HEK293 (cell line): ENCODE results near the gene CYP4V2.
"Not testable (repeated sequence)": the region's sequence is repeated elsewhere in the genome, so short reads cannot be mapped to it uniquely, and the experiment has no call there.

Experiments used
- CTCF ChIA-PET: fragments of 350-600 bp; formaldehyde crosslinking; extraction: SDS; loops from one replicate; lab custom pipeline; 2021; ENCODE audit warnings: antibody characterized with exemption; lab: Yijun Ruan, JAX
- POLR2A ChIA-PET: fragments of 300-600 bp; formaldehyde crosslinking; extraction: SDS; loops from one replicate; lab custom pipeline; 2020; ENCODE audit warnings: antibody characterized with exemption, inconsistent platforms; lab: Yijun Ruan, JAX
- H3K27ac ChIP-seq: fragments of 200-500 bp; sonication (Bioruptor generic); 2 replicates; pipeline ENCODE4 v1.5.1; 2014; ENCODE audit warnings: low read depth, low read length, control low read depth, inconsistent platforms; ENCODE audit errors: extremely low read depth
- H3K36me3 ChIP-seq, 2 experiments: fragments of 200-500 bp in 1 of 2; sonication (Bioruptor generic) in 1 of 2; 1 replicate in 1 of 2; 2 replicates in 1 of 2; pipeline ENCODE4 v1.5.1; 2014 to 2017; ENCODE audit warnings: inconsistent platforms in 2 of 2, low read length in 2 of 2; ENCODE audit not compliant: control insufficient read depth in 2 of 2, insufficient read depth in 1 of 2
- H3K4me1 ChIP-seq: fragments of 200-500 bp; sonication (Bioruptor generic); 2 replicates; pipeline ENCODE4 v1.5.1; 2014; ENCODE audit warnings: mild to moderate bottlenecking, low read length, inconsistent platforms; ENCODE audit not compliant: control insufficient read depth, insufficient read depth
- H3K4me3 ChIP-seq: 2 replicates; pipeline ENCODE4 v1.5.1; 2011; ENCODE audit warnings: low read depth, mild to moderate bottlenecking, control low read depth, low read length, moderate library complexity
- H3K9me3 ChIP-seq: fragments of 200-500 bp; sonication (Bioruptor generic); 2 replicates; pipeline ENCODE4 v1.5.1; 2014; ENCODE audit warnings: low read depth, low read length, inconsistent platforms; ENCODE audit not compliant: control insufficient read depth, insufficient read depth
- IKZF3 ChIP-seq: fragments of 450-650 bp; IDR thresholded peaks from 2 replicates; pipeline ENCODE4 v1.5.0; 2018; ENCODE audit warnings: missing biosample characterization, mild to moderate bottlenecking, missing genetic modification characterization, moderate library complexity
- KLF8 ChIP-seq: fragments of 450-650 bp; formaldehyde crosslinking; IDR thresholded peaks from 2 replicates; pipeline ENCODE4 v1.5.1; 2016; ENCODE audit warnings: missing biosample characterization, missing genetic modification characterization
- PATZ1 ChIP-seq: fragments of 450-650 bp; formaldehyde crosslinking; IDR thresholded peaks from 2 replicates; pipeline ENCODE4 v1.5.1; 2016; ENCODE audit warnings: missing biosample characterization, missing genetic modification characterization
- SP3 ChIP-seq: fragments of 450-650 bp; formaldehyde crosslinking; IDR thresholded peaks from 2 replicates; pipeline ENCODE4 v1.5.1; 2016; ENCODE audit warnings: missing biosample characterization, missing genetic modification characterization
- TCF7L2 ChIP-seq: IDR thresholded peaks from 2 replicates; pipeline ENCODE4 v1.6.1; 2011; ENCODE audit warnings: low read depth, mild to moderate bottlenecking, inconsistent platforms, low read length, moderate library complexity, borderline replicate concordance
- ZFHX2 ChIP-seq: fragments of 450-650 bp; formaldehyde crosslinking; conservative IDR thresholded peaks from 2 replicates; pipeline ENCODE4 v1.5.1; 2016; ENCODE audit warnings: missing biosample characterization, missing genetic modification characterization
- ZNF112 ChIP-seq: fragments of 450-650 bp; formaldehyde crosslinking; IDR thresholded peaks from 2 replicates; pipeline ENCODE4 v1.5.0; 2017; ENCODE audit warnings: missing biosample characterization, missing genetic modification characterization
- ZNF146 ChIP-seq: fragments of 450-650 bp; formaldehyde crosslinking; IDR thresholded peaks from 2 replicates; pipeline ENCODE4 v1.5.1; 2016; ENCODE audit warnings: missing biosample characterization, missing genetic modification characterization
- ZNF2 ChIP-seq: fragments of 450-650 bp; formaldehyde crosslinking; IDR thresholded peaks from 2 replicates; pipeline ENCODE4 v1.5.1; 2016; ENCODE audit warnings: missing biosample characterization, missing genetic modification characterization
- ZNF221 ChIP-seq: fragments of 450-650 bp; formaldehyde crosslinking; IDR thresholded peaks from 2 replicates; pipeline ENCODE4 v1.5.1; 2017; ENCODE audit warnings: missing biosample characterization, missing genetic modification characterization, borderline replicate concordance
- ZNF223 ChIP-seq: fragments of 450-650 bp; formaldehyde crosslinking; IDR thresholded peaks from 2 replicates; pipeline ENCODE4 v1.5.1; 2016; ENCODE audit warnings: missing biosample characterization, missing genetic modification characterization
- ZNF239 ChIP-seq: fragments of 450-650 bp; formaldehyde crosslinking; IDR thresholded peaks from 2 replicates; pipeline ENCODE4 v1.5.1; 2016; ENCODE audit warnings: missing biosample characterization, missing genetic modification characterization
- ZNF248 ChIP-seq: fragments of 450-650 bp; formaldehyde crosslinking; IDR thresholded peaks from 2 replicates; pipeline ENCODE4 v1.5.1; 2017; ENCODE audit warnings: missing biosample characterization, missing genetic modification characterization
- ZNF548 ChIP-seq: fragments of 450-650 bp; formaldehyde crosslinking; IDR thresholded peaks from 2 replicates; pipeline ENCODE4 v1.5.1; 2016; ENCODE audit warnings: missing biosample characterization, missing genetic modification characterization
- ZNF561 ChIP-seq: fragments of 450-650 bp; IDR thresholded peaks from 2 replicates; pipeline ENCODE4 v1.5.1; 2018; ENCODE audit warnings: missing biosample characterization, missing genetic modification characterization, borderline replicate concordance
- ZNF645 ChIP-seq: fragments of 450-650 bp; formaldehyde crosslinking; IDR thresholded peaks from 2 replicates; pipeline ENCODE4; 2016; ENCODE audit warnings: missing biosample characterization, missing genetic modification characterization
- ZNF692 ChIP-seq: fragments of 450-650 bp; formaldehyde crosslinking; IDR thresholded peaks from 2 replicates; pipeline ENCODE4 v1.5.1; 2016; ENCODE audit warnings: missing biosample characterization, missing genetic modification characterization
- ZNF747 ChIP-seq: fragments of 450-650 bp; formaldehyde crosslinking; IDR thresholded peaks from 2 replicates; pipeline ENCODE4 v1.5.1; 2016; ENCODE audit warnings: missing biosample characterization, missing genetic modification characterization
- TF ChIP-seq, protein P1 (sequence below): fragments of 450-650 bp; formaldehyde crosslinking; IDR thresholded peaks from 2 replicates; pipeline ENCODE4 v1.5.1; 2016; ENCODE audit warnings: missing biosample characterization, missing genetic modification characterization
- TF ChIP-seq, protein P2 (sequence below): fragments of 450-650 bp; formaldehyde crosslinking; IDR thresholded peaks from 2 replicates; pipeline ENCODE4 v1.5.1; 2016; ENCODE audit warnings: missing biosample characterization, missing genetic modification characterization, borderline replicate concordance

The CYP4V2 gene

DNA sequence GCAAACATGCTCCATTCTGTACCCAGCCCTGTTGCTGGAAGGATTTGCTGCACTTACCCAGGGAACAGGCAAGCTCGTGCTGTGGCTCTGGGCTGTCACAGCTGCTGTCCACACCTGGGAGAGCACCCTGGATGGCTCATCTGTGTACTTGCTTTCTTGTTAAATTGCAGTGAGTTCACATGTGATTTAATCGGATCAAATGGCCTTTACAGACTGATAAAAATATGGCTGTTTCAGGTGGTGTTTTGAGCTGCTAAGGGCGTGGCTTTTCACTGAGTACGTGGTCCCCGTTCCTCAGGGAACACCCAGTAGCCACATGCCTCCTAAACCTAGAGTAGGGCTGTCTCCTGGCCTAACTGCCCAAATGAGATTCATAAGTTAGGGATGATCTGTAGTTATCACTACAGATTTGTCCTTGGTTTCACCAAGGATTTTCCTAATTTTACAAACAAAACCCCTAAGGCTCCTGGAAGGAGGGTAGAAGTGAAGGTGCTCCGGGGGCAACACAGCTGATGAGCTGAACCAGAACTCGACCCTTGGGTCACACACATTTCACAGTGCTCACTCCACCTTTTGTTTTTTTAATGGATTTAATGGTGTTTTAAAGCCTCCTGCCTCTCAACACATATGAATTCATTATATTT is 49.6 kb downstream of the CYP4V2 start:
- POLR2A ChIA-PET, result no interaction called here
- Histone ChIP-seq H3K9me3 (no peaks in the 10 kb centered on the region), H3K4me3 (no peak overlapping the region)
- TF ChIP-seq KLF8 (tag by site-specific recombination) (no peak), ZNF561 (no peak), TCF7L2 (no peak), ZNF645 (tag by site-specific recombination) (no peak), PATZ1 (tag by site-specific recombination) (no peak), ZNF146 (tag by site-specific recombination) (no peak), ZNF2 (tag by site-specific recombination) (no peak), ZNF221 (tag by site-specific recombination) (no peak), ZNF223 (tag by site-specific recombination) (no peak)
- TF ChIP-seq, protein P1, sequence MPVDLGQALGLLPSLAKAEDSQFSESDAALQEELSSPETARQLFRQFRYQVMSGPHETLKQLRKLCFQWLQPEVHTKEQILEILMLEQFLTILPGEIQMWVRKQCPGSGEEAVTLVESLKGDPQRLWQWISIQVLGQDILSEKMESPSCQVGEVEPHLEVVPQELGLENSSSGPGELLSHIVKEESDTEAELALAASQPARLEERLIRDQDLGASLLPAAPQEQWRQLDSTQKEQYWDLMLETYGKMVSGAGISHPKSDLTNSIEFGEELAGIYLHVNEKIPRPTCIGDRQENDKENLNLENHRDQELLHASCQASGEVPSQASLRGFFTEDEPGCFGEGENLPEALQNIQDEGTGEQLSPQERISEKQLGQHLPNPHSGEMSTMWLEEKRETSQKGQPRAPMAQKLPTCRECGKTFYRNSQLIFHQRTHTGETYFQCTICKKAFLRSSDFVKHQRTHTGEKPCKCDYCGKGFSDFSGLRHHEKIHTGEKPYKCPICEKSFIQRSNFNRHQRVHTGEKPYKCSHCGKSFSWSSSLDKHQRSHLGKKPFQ (tag by site-specific recombination), result no peak
- TF ChIP-seq, all 188 proteins: peak for 0
- Histone ChIP-seq H3K4me1 (no peaks in the 10 kb centered on the region), H3K36me3 (no peaks in the 10 kb centered on the region), H3K27ac (no peak overlapping the region)
- CTCF ChIA-PET, result interaction anchor here (0.7 kb wide), 1 partner anchor 314 kb away, joined by 3 read pairs; no protein-coding TSS in a partner anchor

DNA sequence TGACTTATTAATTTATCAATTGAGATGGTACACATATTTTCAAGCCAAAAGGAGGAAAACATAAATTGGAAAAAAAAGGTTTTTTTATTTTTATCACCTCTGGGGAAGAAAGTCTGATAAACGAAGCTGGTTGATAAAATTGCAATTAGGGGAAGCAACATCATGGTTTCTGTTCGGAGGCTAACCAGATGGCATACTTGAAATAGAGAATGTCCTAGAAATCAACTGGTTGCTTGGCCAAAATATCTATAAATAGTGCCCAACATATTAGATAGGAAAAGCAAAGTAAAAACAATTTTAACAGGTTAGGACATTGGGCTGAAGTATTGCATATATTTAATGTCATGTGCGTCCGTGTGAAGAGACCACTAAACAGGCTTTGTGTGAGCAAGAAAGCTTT is 50.2 kb downstream of the CYP4V2 start:
- CTCF ChIA-PET, result no interaction called here
- POLR2A ChIA-PET, result no interaction called here
- H3K27ac ChIP-seq, result no peak overlapping the region
- TF ChIP-seq ZNF561, result no peak
- TF ChIP-seq SP3 (tag by site-specific recombination), result no peak
- H3K36me3 ChIP-seq, result no peaks in the 10 kb centered on the region
- no peaks in the 10 kb centered on the region for H3K9me3 ChIP-seq
- no peak overlapping the region for H3K4me3 ChIP-seq
- H3K4me1 ChIP-seq, result no peaks in the 10 kb centered on the region

GRCh38 chr4:186242031-186242430 is 50.7 kb downstream of the CYP4V2 start:
- POLR2A ChIA-PET, H3K36me3 ChIP-seq, H3K9me3 ChIP-seq, H3K4me1 ChIP-seq, H3K27ac ChIP-seq, H3K4me3 ChIP-seq, CTCF ChIA-PET: not testable (repeated sequence)

- CTCF ChIA-PET, result no interaction called here
- Histone ChIP-seq H3K4me3 (no peak overlapping the region), H3K4me1 (no peaks in the 10 kb centered on the region), H3K27ac (no peak overlapping the region), H3K9me3 (no peaks in the 10 kb centered on the region), H3K36me3 (no peaks in the 10 kb centered on the region)
- POLR2A ChIA-PET, result no interaction called here
- TF ChIP-seq, protein P2, sequence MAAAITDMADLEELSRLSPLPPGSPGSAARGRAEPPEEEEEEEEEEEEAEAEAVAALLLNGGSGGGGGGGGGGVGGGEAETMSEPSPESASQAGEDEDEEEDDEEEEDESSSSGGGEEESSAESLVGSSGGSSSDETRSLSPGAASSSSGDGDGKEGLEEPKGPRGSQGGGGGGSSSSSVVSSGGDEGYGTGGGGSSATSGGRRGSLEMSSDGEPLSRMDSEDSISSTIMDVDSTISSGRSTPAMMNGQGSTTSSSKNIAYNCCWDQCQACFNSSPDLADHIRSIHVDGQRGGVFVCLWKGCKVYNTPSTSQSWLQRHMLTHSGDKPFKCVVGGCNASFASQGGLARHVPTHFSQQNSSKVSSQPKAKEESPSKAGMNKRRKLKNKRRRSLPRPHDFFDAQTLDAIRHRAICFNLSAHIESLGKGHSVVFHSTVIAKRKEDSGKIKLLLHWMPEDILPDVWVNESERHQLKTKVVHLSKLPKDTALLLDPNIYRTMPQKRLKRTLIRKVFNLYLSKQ (tag by site-specific recombination), result no peak
- TF ChIP-seq ZNF561, result no peak
- TF ChIP-seq IKZF3 (tag by site-specific recombination), result no peak
- no peak for TF ChIP-seq ZNF747
- TF ChIP-seq ZNF548 (tag by site-specific recombination), result no peak
- no peak for TF ChIP-seq ZNF248 (tag by site-specific recombination)
- TF ChIP-seq ZNF692, result no peak
- no peak for TF ChIP-seq ZNF112 (tag by site-specific recombination)
- TF ChIP-seq ZNF239 (tag by site-specific recombination), result no peak
- TF ChIP-seq ZFHX2 (tag by site-specific recombination), result no peak
Observed at GRCh38 chr4:186243331-186243730, 52.0 kb downstream of the CYP4V2 start.
